A673 (cell line): ENCODE results near the gene ACOT11. TPM values are rescaled to one million over a fixed set of nuclear protein-coding genes. Genes with fewer than 3 reads are reported as not detected.

Experiments used
- BruUV-seq: library from RNA; stranded (reverse); fragments of 400-500 nt; replicated peaks from 2 replicates; lab custom pipeline; 2021; lab: Mats Ljungman, UMichigan
- CTCF ChIA-PET: fragments of 300-600 bp; sonication (Branson Sonifier 250); formaldehyde crosslinking; loops from one replicate; lab custom pipeline; 2022; ENCODE audit warnings: antibody characterized with exemption; lab: Charles Lee
- POLR2A ChIA-PET: fragments of 300-600 bp; sonication (Branson Sonifier 250); formaldehyde crosslinking; loops from one replicate; lab custom pipeline; 2022; ENCODE audit warnings: antibody characterized with exemption; ENCODE audit not compliant: low non-redundant PET; lab: Charles Lee
- DNase-seq: peaks from one replicate; pipeline ENCODE4 v3.0.0-alpha.2; 2015; ENCODE audit warnings: low spot score
- H3K27ac ChIP-seq: fragments of 200-600 bp; sonication (generic); 2 replicates; pipeline ENCODE4 v1.5.1; 2016; ENCODE audit warnings: mixed run types, low read depth, mild to moderate bottlenecking, mixed read lengths, antibody characterized with exemption, low read length; ENCODE audit not compliant: poor library complexity, severe bottlenecking
- H3K27me3 ChIP-seq: fragments of 200-600 bp; sonication (generic); replicated peaks from 2 replicates; pipeline ENCODE4 v1.6.1; 2017; ENCODE audit warnings: mixed run types, low read depth, mild to moderate bottlenecking, mixed read lengths, antibody characterized with exemption, low read length; ENCODE audit not compliant: insufficient read depth, poor library complexity
- H3K36me3 ChIP-seq: fragments of 200-600 bp; sonication (generic); 2 replicates; pipeline ENCODE4 v1.6.1; 2016; ENCODE audit warnings: mixed run types, mild to moderate bottlenecking, mixed read lengths, antibody characterized with exemption, low read length; ENCODE audit not compliant: insufficient read depth, poor library complexity, severe bottlenecking
- H3K4me1 ChIP-seq: fragments of 200-600 bp; sonication (generic); 2 replicates; pipeline ENCODE4 v1.6.1; 2017; ENCODE audit warnings: mixed run types, mild to moderate bottlenecking, mixed read lengths, antibody characterized with exemption, low read length; ENCODE audit not compliant: insufficient read depth, poor library complexity, severe bottlenecking
- H3K4me3 ChIP-seq: fragments of 200-600 bp; sonication (generic); 2 replicates; pipeline ENCODE4 v1.5.1; 2016; ENCODE audit warnings: low read depth, mixed run types, mild to moderate bottlenecking, mixed read lengths, low read length; ENCODE audit not compliant: poor library complexity, severe bottlenecking
- H3K9me3 ChIP-seq: fragments of 200-600 bp; sonication (generic); 2 replicates; pipeline ENCODE4 v1.6.1; 2016; ENCODE audit warnings: mixed run types, low read depth, mild to moderate bottlenecking, mixed read lengths, antibody characterized with exemption, low read length; ENCODE audit not compliant: poor library complexity, severe bottlenecking
- EZH2 ChIP-seq: fragments of 200-600 bp; sonication (generic); IDR thresholded peaks from 2 replicates; pipeline ENCODE4 v1.6.1; 2017; ENCODE audit warnings: borderline replicate concordance, low read depth, mild to moderate bottlenecking, mixed read lengths, antibody characterized with exemption, low read length; ENCODE audit not compliant: poor library complexity, severe bottlenecking
- intact Hi-C: fragments of 100-400 bp; cut with micrococcal nuclease; formaldehyde crosslinking; loops from one replicate; pipeline ENCODE4 v1.10.0; 2022; ENCODE audit not compliant: unreplicated experiment
- total RNA-seq: library from RNA; stranded (reverse); gene quantifications from 2 replicates; pipeline ENCODE4 v1.2.3, GENCODE V29; 2021
- TF ChIP-seq, protein P1 (sequence below): fragments of 300-800, 200-600 bp; sonication (generic); conservative IDR thresholded peaks from 2 replicates; pipeline ENCODE4 v1.5.1; 2017; ENCODE audit warnings: low read depth, mild to moderate bottlenecking, antibody characterized with exemption, low read length, moderate library complexity, mixed read lengths

Gene ACOT11
- total RNA-seq, 1 experiment from 2014 or later, result 5.6 TPM

DNA sequence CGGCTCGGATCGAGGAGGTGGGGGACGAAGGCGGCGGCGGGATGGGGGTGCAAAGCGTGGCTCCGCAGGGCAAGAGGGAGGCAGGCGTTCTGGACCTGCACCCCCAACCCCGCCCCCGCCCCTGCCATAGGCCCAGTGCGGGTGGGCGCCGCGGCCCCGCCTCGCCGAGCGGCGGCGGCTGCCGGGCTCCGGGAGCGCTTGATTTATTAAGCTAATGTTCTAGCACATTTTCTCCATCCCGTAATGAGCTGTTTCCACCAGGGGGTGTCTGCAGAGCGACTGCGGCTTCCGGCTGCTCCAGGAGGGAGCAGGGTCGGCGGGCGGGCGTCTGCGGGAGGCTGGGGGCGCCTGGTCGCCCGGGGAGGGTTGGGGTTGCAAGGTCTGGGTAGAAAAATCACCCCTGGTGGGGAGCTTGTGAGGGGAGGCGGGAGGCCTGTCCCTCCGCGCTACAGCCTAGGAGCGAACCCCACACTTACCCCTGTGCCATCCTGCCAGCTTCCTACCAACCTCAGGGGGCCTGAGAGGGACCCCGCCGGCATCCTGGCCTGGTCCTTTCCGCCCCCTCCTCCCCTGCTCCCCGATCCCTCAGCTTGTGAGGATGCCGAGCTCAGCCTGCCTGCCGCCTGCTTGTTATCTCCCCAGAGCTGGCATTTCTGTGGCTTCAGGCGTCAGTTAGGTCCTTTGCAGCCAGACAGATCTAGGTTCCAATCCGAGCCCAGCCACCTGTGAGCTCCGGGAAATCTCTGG lies 48.5 kb upstream of the ACOT11 start:
- no peaks in the 10 kb centered on the region for H3K9me3 ChIP-seq
- peak; percentile 90 for DNase-seq
- no TSS peak for BruUV-seq
- H3K27me3 ChIP-seq, result no peaks in the 10 kb centered on the region
- peaks cover 17% of the 10 kb centered on the region for H3K4me1 ChIP-seq
- TF ChIP-seq, protein P1, sequence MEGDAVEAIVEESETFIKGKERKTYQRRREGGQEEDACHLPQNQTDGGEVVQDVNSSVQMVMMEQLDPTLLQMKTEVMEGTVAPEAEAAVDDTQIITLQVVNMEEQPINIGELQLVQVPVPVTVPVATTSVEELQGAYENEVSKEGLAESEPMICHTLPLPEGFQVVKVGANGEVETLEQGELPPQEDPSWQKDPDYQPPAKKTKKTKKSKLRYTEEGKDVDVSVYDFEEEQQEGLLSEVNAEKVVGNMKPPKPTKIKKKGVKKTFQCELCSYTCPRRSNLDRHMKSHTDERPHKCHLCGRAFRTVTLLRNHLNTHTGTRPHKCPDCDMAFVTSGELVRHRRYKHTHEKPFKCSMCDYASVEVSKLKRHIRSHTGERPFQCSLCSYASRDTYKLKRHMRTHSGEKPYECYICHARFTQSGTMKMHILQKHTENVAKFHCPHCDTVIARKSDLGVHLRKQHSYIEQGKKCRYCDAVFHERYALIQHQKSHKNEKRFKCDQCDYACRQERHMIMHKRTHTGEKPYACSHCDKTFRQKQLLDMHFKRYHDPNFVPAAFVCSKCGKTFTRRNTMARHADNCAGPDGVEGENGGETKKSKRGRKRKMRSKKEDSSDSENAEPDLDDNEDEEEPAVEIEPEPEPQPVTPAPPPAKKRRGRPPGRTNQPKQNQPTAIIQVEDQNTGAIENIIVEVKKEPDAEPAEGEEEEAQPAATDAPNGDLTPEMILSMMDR, result peak; percentile 59
- TF ChIP-seq EZH2, result no peak
- H3K4me3 ChIP-seq, result peak overlapping the region; percentile 46
- peak overlapping the region; percentile 32 for H3K27ac ChIP-seq
- H3K36me3 ChIP-seq, result no peaks in the 10 kb centered on the region
- intact Hi-C loops, result loop anchor here (10.0 kb wide), 1 partner anchor 295 kb away; no protein-coding TSS in a partner anchor
- CTCF ChIA-PET, result interaction anchor here (0.6 to 2.4 kb wide), 5 partner anchors 10 to 1213 kb away, joined by 3 to 24 read pairs (median 6); no protein-coding TSS in a partner anchor
- POLR2A ChIA-PET, result interaction anchor here (0.6 kb wide), 1 partner anchor 46 kb away, joined by 4 read pairs; no protein-coding TSS in a partner anchor

GRCh38 chr1:54500107-54500431 lies 48.0 kb upstream of the ACOT11 start:
- ChIA-PET CTCF (interaction anchor here (0.6 to 2.4 kb wide), 2 partner anchors 10 to 1214 kb away, joined by 3 to 24 read pairs; no protein-coding TSS in a partner anchor), POLR2A (no interaction called here)
- peak overlapping the region; percentile 46 for H3K4me3 ChIP-seq
- H3K9me3 ChIP-seq, result no peaks in the 10 kb centered on the region
- no TSS peak for BruUV-seq
- no peak for DNase-seq
- no peaks in the 10 kb centered on the region for H3K36me3 ChIP-seq
- H3K27ac ChIP-seq, result peak overlapping the region; percentile 32
- TF ChIP-seq EZH2, result no peak
- TF ChIP-seq, protein P1, result no peak
- peaks cover 17% of the 10 kb centered on the region for H3K4me1 ChIP-seq
- intact Hi-C loops, result no loop called here
- H3K27me3 ChIP-seq, result no peaks in the 10 kb centered on the region

DNA sequence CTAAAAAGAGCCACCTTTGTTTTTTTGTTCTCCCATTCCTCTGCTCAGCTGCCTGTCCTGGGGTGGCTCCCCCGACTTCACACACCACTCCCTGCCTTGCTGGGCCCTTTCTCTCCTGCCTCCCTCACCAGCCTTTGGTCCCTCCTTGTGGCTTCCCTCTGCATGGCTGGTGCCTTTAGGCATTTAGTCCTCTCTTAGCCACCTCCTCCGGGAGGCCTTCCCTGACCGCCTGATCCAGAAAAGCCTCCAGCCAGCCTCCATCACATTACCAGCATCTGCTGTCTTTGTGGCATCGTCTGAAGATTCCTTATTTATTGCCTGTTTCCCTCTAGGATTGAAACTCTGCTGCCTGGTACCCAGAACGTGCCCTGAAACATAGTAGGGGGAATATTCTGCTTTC lies 46.2 kb upstream of the ACOT11 start:
- POLR2A ChIA-PET, result no interaction called here
- no peak for TF ChIP-seq EZH2
- TF ChIP-seq, protein P1, result no peak
- BruUV-seq, result no TSS peak
- intact Hi-C loops, result no loop called here
- Histone ChIP-seq H3K27me3 (no peaks in the 10 kb centered on the region), H3K36me3 (no peaks in the 10 kb centered on the region), H3K4me1 (peaks cover 17% of the 10 kb centered on the region), H3K4me3 (no peak overlapping the region), H3K27ac (no peak overlapping the region), H3K9me3 (no peaks in the 10 kb centered on the region)
- CTCF ChIA-PET, result no interaction called here
- DNase-seq, result no peak
